MM.1S (cell line): ENCODE data around the gene MFRP.
"Not testable (repeated sequence)": the region's sequence is repeated elsewhere in the genome, so short reads cannot be mapped to it uniquely, and the experiment has no call there.

Experiments
- CTCF ChIP-seq: fragments of 300-600 bp; sonication (generic); IDR thresholded peaks from 2 replicates; pipeline ENCODE4 v1.5.1; 2016; ENCODE audit warnings: antibody characterized with exemption, low read length, mixed read lengths
- EZH2 ChIP-seq: fragments of 300-600 bp; sonication (generic); optimal IDR thresholded peaks from 2 replicates; pipeline ENCODE3; 2017; ENCODE audit warnings: low read depth, mild to moderate bottlenecking, antibody characterized with exemption, low read length, mixed read lengths
- EZH2phosphoT487 ChIP-seq: fragments of 300-600 bp; sonication (generic); IDR thresholded peaks from 2 replicates; pipeline ENCODE4 v1.6.1; 2018; ENCODE audit warnings: antibody characterized with exemption, low read length

DNA sequence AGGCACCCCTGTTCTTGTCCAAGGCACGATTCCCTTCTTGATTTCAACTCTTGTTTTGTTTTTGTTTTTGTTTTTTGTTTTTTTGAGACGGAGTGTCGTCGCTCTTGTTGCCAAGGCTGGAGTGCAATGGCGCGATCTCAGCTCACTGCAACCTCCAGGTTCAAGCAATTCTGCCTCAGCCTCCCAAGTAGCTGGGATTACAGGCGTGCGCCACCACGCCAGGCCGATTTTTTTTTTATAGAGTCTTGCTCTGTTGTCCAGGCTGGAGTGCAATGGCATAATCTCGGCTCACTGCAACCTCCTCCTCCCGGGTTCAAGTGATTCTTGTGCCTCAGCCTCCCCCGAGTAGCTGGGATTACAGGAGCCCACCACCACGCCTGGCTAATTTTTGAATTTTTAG is 36.0 kb upstream of the MFRP start:
- not testable (repeated sequence) for TF ChIP-seq CTCF, EZH2, EZH2phosphoT487
